Measurements from ENCODE around the gene TPD52L2. TPM values are rescaled to one million over a fixed set of nuclear protein-coding genes. Genes with fewer than 3 reads are reported as not detected.
"Not testable (repeated sequence)": the region's sequence is repeated elsewhere in the genome, so short reads cannot be mapped to it uniquely, and the experiment has no call there.

TPD52L2 gene
- total RNA-seq, 1 donor from 2014 or later = 88.1 TPM

GRCh38 chr20:63847237-63848002 lies 17.6 kb upstream of the TPD52L2 start:
- H3K9me3 Mint-ChIP-seq (ENCODE audit: low read depth) = no peaks in the 10 kb centered on the region
- TF ChIP-seq CTCF (IDR thresholded peaks at IDR 0.05; ENCODE audit: unreplicated experiment) = no peak
- H3K4me3 Mint-ChIP-seq (ENCODE audit: low read depth) = no peak overlapping the region

GRCh38 chr20:63848003-63848911 lies 16.8 kb upstream of the TPD52L2 start:
- no peak for DNase-seq (ENCODE audit: low spot score, unreplicated experiment)
- Mint-ChIP-seq H3K36me3 (ENCODE audit: insufficient read depth) (no peaks in the 10 kb centered on the region), H3K4me3 (ENCODE audit: low read depth) (no peak overlapping the region), H3K27me3 (peaks cover 13% of the 10 kb centered on the region), H3K9me3 (ENCODE audit: low read depth) (no peaks in the 10 kb centered on the region), H3K27ac (no peak overlapping the region), H3K4me1 (ENCODE audit: low read depth) (peaks cover 2% of the 10 kb centered on the region)
- no peak for TF ChIP-seq CTCF (IDR thresholded peaks at IDR 0.05; ENCODE audit: unreplicated experiment)

More at GRCh38 chr20:63847237-63848002, 17.6 kb upstream of the TPD52L2 start:
- Mint-ChIP-seq H3K27ac (no peak overlapping the region), H3K36me3 (ENCODE audit: insufficient read depth) (no peaks in the 10 kb centered on the region), H3K27me3 (peaks cover 14% of the 10 kb centered on the region), H3K4me1 (ENCODE audit: low read depth) (peaks cover 2% of the 10 kb centered on the region)
- no peak for DNase-seq (ENCODE audit: low spot score, unreplicated experiment)

- peaks cover 7% of the 10 kb centered on the region for H3K27me3 Mint-ChIP-seq
- no peaks in the 10 kb centered on the region for H3K36me3 Mint-ChIP-seq (ENCODE audit: insufficient read depth)
- no peak overlapping the region for H3K4me3 Mint-ChIP-seq (ENCODE audit: low read depth)
- DNase-seq (ENCODE audit: low spot score, unreplicated experiment) = no peak
- no peak overlapping the region for H3K27ac Mint-ChIP-seq
- no peak for TF ChIP-seq CTCF (IDR thresholded peaks at IDR 0.05; ENCODE audit: unreplicated experiment)
- H3K4me1 Mint-ChIP-seq (ENCODE audit: low read depth) = peaks cover 2% of the 10 kb centered on the region
- H3K9me3 Mint-ChIP-seq (ENCODE audit: low read depth) = no peaks in the 10 kb centered on the region
Observed at GRCh38 chr20:63850689-63851547, 14.2 kb upstream of the TPD52L2 start.

- not testable (repeated sequence) for H3K4me1 Mint-ChIP-seq (ENCODE audit: low read depth); H3K27ac Mint-ChIP-seq; H3K9me3 Mint-ChIP-seq (ENCODE audit: low read depth); DNase-seq (ENCODE audit: low spot score, unreplicated experiment); H3K27me3 Mint-ChIP-seq; H3K4me3 Mint-ChIP-seq (ENCODE audit: low read depth); H3K36me3 Mint-ChIP-seq (ENCODE audit: insufficient read depth)
Observed at GRCh38 chr20:63851548-63851943, 13.5 kb upstream of the TPD52L2 start.

GRCh38 chr20:63853733-63854068 lies 11.4 kb upstream of the TPD52L2 start:
- DNase-seq (ENCODE audit: low spot score, unreplicated experiment); H3K36me3 Mint-ChIP-seq (ENCODE audit: insufficient read depth); H3K4me3 Mint-ChIP-seq (ENCODE audit: low read depth); H3K9me3 Mint-ChIP-seq (ENCODE audit: low read depth); H3K4me1 Mint-ChIP-seq (ENCODE audit: low read depth); H3K27ac Mint-ChIP-seq: not testable (repeated sequence)
- H3K27me3 Mint-ChIP-seq = peaks cover 11% of the 10 kb centered on the region
